NK-92 (cell line): Measurements from ENCODE around the gene PPP6R2.

ENCODE experiments used
- DNase-seq: peaks from one replicate; lab custom pipeline; 2025; ENCODE audit not compliant: unreplicated experiment; lab: John Stamatoyannopoulos, UW

The PPP6R2 gene

GRCh38 chr22:50342651-50343540 lies at the start of gene PPP6R2:
Gene PPP6R2, plus strand, starts transcription at chr22:50343327. Its CDS starts 50,582 bp downstream, at chr22:50393909.
- DNase-seq: no peak

GRCh38 chr22:50293441-50294318 lies 49.4 kb upstream of the PPP6R2 start:
- no peak for DNase-seq

GRCh38 chr22:50294319-50294656 lies 48.8 kb upstream of the PPP6R2 start:
- no peak for DNase-seq

- no peak for DNase-seq
Measured at GRCh38 chr22:50296658-50297490, 46.3 kb upstream of the PPP6R2 start.

GRCh38 chr22:50297510-50298265 lies 45.4 kb upstream of the PPP6R2 start:
- no peak for DNase-seq

GRCh38 chr22:50298266-50298637 lies 44.9 kb upstream of the PPP6R2 start:
- no peak for DNase-seq

- no peak for DNase-seq
Measured at GRCh38 chr22:50298937-50299784, 44.0 kb upstream of the PPP6R2 start.

GRCh38 chr22:50299785-50300619 lies 43.1 kb upstream of the PPP6R2 start:
- DNase-seq: no peak

GRCh38 chr22:50300620-50301257 lies 42.4 kb upstream of the PPP6R2 start:
- DNase-seq: no peak

GRCh38 chr22:50301581-50301991 lies 41.5 kb upstream of the PPP6R2 start:
- no peak for DNase-seq

- no peak for DNase-seq
Measured at GRCh38 chr22:50302041-50302541, 41.0 kb upstream of the PPP6R2 start.

GRCh38 chr22:50302564-50302963 lies 40.6 kb upstream of the PPP6R2 start:
- DNase-seq: no peak

GRCh38 chr22:50303515-50303847 lies 39.6 kb upstream of the PPP6R2 start:
- DNase-seq: no peak

GRCh38 chr22:50303848-50304527 lies 39.1 kb upstream of the PPP6R2 start:
- no peak for DNase-seq

- DNase-seq: no peak
Measured at GRCh38 chr22:50304528-50305392, 38.4 kb upstream of the PPP6R2 start.

GRCh38 chr22:50305393-50305922 lies 37.7 kb upstream of the PPP6R2 start:
- DNase-seq: no peak
